ENCODE data around the gene FASN.
A peak's percentile ranks its signal among the peaks of the same experiment; 100 is the strongest.

FASN gene

DNA sequence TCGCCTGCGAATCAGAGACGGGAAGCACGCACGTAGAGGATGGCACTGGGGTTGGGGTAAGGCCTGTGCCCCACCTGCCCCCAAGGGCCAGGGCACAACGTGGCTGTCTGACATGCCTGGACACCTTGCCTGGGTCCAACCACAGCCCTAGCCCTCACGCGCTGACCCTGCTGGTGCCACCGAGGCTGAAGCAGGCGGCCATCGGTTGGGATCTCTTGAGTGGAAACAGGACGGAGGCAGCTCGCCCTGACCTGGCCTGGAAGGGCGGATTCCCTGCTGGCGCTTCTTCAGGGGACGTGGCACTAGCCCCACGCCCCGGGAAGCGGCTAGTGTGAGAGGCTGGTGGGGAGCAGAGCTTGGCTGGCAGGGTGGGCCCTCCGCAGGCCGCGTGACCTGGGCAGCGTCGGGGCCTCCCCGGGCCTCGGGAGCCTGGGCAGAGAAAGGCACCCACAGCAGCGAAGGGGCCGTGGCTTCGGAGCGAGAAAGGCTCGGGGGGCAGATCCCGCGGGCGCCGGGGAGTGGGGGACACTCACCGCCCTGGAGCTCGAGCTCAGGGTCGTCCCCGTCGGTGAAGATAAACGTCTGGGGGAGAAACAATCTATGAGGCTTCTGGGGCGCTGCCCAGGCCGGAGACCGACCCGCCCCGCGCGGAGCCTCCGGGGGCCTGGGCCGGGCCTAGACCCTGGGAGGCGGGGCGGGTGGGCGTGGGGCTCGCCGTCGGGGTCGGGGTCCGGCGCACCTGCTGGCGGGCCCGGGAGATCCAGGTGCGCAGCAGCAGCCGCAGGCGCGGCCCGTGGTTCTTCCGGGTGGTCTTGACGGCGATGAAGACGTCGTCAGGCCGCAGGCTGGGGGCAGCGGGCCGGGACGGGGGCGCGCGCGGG, 47.0 kb downstream of the FASN start:
- H3K36me3 ChIP-seq (ENCODE audit: control insufficient read depth in 1 of 2, insufficient read depth in 2 of 2, low read length in 2 of 2) = peaks cover 5 to 59% of the 10 kb centered on the region in 2 donors

GRCh38 chr17:82050152-82050760, 47.8 kb downstream of the FASN start:
- Histone ChIP-seq H3K27me3 (ENCODE audit: low read depth, low read length) (no peaks in the 10 kb centered on the region), H3K9me3 (ENCODE audit: control insufficient read depth in 1 of 2, low read length in 2 of 2) (no peaks in the 10 kb centered on the region), H3K4me1 (ENCODE audit: control insufficient read depth in 1 of 2, insufficient read depth in 2 of 2, low read length in 2 of 2) (peaks cover 0 to 29% of the 10 kb centered on the region in 2 donors), H3K27ac (ENCODE audit: low read length) (no peak overlapping the region), H3K36me3 (ENCODE audit: control insufficient read depth in 1 of 2, insufficient read depth in 2 of 2, low read length in 2 of 2) (peaks cover 5 to 52% of the 10 kb centered on the region in 2 donors), H3K4me3 (ENCODE audit: low read depth in 1 of 2, low read length in 2 of 2) (peak overlapping the region; percentile 46 to 97)

More for the DNA sequence above, 47.0 kb downstream of the FASN start:
- no peaks in the 10 kb centered on the region for H3K27me3 ChIP-seq (ENCODE audit: low read depth, low read length)
- H3K27ac ChIP-seq (ENCODE audit: low read length) = no peak overlapping the region
- no peaks in the 10 kb centered on the region for H3K9me3 ChIP-seq (ENCODE audit: control insufficient read depth in 1 of 2, low read length in 2 of 2)
- H3K4me1 ChIP-seq (ENCODE audit: control insufficient read depth in 1 of 2, insufficient read depth in 2 of 2, low read length in 2 of 2) = peaks cover 0 to 29% of the 10 kb centered on the region in 2 donors
- peak overlapping the region; percentile 46 to 97 for H3K4me3 ChIP-seq (ENCODE audit: low read depth in 1 of 2, low read length in 2 of 2)

- Histone ChIP-seq H3K9me3 (ENCODE audit: control insufficient read depth in 1 of 2, low read length in 2 of 2) (no peaks in the 10 kb centered on the region), H3K27ac (ENCODE audit: low read length) (no peak overlapping the region), H3K4me1 (ENCODE audit: control insufficient read depth in 1 of 2, insufficient read depth in 2 of 2, low read length in 2 of 2) (peaks cover 0 to 29% of the 10 kb centered on the region in 2 donors), H3K4me3 (ENCODE audit: low read depth in 1 of 2, low read length in 2 of 2) (no peak overlapping the region), H3K36me3 (ENCODE audit: control insufficient read depth in 1 of 2, insufficient read depth in 2 of 2, low read length in 2 of 2) (peaks cover 5 to 45% of the 10 kb centered on the region in 2 donors), H3K27me3 (ENCODE audit: low read depth, low read length) (no peaks in the 10 kb centered on the region)
Measured at GRCh38 chr17:82049521-82049971, 48.5 kb downstream of the FASN start.

DNA sequence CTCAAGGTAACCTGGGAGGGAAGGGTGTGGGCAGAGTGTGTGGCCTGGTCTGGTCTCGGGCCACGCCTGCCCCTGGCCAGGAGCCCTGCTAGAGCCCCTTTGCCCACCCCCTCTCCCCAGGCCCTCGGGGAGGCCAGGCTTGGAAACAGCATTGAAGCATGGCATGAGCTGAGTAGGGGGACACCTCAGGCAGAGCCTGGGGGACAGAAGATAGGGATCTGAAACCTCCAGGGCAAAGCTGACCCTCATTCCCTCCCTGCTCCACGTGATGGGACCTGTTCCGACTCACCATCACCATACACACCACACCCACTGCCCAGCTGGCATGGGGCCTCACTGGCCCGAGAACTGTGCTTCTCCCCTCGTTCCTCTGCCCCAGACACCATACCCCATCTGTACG, 48.9 kb downstream of the FASN start:
- no peak overlapping the region for H3K27ac ChIP-seq (ENCODE audit: low read length)
- peaks cover 5 to 41% of the 10 kb centered on the region in 2 donors for H3K36me3 ChIP-seq (ENCODE audit: control insufficient read depth in 1 of 2, insufficient read depth in 2 of 2, low read length in 2 of 2)
- H3K27me3 ChIP-seq (ENCODE audit: low read depth, low read length) = no peaks in the 10 kb centered on the region
- no peak overlapping the region for H3K4me3 ChIP-seq (ENCODE audit: low read depth in 1 of 2, low read length in 2 of 2)
- H3K9me3 ChIP-seq (ENCODE audit: control insufficient read depth in 1 of 2, low read length in 2 of 2) = no peaks in the 10 kb centered on the region
- peaks cover 0 to 29% of the 10 kb centered on the region in 2 donors for H3K4me1 ChIP-seq (ENCODE audit: control insufficient read depth in 1 of 2, insufficient read depth in 2 of 2, low read length in 2 of 2)

DNA sequence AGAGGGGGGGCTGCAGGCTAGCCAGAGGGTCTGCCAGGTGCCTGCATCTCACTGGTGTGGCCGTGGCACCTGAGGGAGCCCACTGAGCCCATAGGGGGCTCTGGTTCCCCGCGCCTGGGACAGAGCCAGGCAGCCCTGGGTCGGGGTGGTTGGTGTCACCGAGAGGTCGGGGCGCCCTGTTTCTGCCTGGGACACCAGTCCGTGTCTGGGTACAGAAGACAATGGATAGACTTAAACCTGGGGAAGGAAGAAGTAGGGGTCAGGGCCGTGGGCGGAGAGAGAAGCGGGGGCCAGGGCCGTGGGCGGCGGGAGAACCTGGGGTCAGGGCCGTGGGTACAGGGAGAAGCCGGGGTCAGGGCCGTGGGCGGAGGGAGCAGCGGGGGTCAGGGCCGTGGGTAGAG, 49.5 kb downstream of the FASN start:
- H3K27ac ChIP-seq (ENCODE audit: low read length) = no peak overlapping the region
- H3K27me3 ChIP-seq (ENCODE audit: low read depth, low read length) = no peaks in the 10 kb centered on the region
- no peaks in the 10 kb centered on the region for H3K9me3 ChIP-seq (ENCODE audit: control insufficient read depth in 1 of 2, low read length in 2 of 2)
- H3K4me1 ChIP-seq (ENCODE audit: control insufficient read depth in 1 of 2, insufficient read depth in 2 of 2, low read length in 2 of 2) = peaks cover 0 to 27% of the 10 kb centered on the region in 2 donors
- no peak overlapping the region for H3K4me3 ChIP-seq (ENCODE audit: low read depth in 1 of 2, low read length in 2 of 2)
- peaks cover 5 to 36% of the 10 kb centered on the region in 2 donors for H3K36me3 ChIP-seq (ENCODE audit: control insufficient read depth in 1 of 2, insufficient read depth in 2 of 2, low read length in 2 of 2)

DNA sequence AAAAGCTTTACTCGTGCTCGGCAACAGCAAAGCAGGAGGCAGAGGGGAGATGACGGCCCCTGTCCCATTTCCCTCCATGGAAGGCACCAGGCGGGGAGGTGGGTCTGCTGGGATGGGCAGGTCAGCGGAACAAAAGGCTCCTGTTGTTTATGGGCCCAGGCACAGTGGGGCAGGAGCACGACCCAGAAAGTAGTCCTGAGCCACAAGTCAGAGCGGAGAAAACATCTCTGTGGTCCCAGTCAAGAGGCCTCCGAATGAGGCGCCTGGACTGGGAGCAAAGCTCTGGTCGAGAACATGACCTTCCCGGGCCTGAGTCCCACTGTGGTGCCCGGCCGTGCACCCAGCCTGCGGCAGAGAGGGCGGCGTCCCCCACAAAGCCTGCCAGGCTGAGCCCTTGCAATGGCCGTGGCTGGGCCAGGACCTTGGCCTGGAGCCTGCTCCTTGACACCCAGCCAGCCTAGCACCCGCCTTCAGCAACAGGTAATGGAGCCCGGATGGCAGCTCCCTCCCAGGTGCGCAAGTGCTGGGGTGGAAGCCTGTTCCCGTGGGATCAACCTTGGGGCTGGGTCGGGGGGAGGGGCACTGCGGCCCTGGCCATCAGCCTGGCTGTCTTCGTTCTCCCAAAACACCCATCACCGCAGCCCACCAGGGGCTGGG, 50.0 kb downstream of the FASN start:
- peaks cover 5 to 33% of the 10 kb centered on the region in 2 donors for H3K36me3 ChIP-seq (ENCODE audit: control insufficient read depth in 1 of 2, insufficient read depth in 2 of 2, low read length in 2 of 2)
- no peak overlapping the region for H3K27ac ChIP-seq (ENCODE audit: low read length)
- H3K4me3 ChIP-seq (ENCODE audit: low read depth in 1 of 2, low read length in 2 of 2) = no peak overlapping the region
- peaks cover 0 to 22% of the 10 kb centered on the region in 2 donors for H3K4me1 ChIP-seq (ENCODE audit: control insufficient read depth in 1 of 2, insufficient read depth in 2 of 2, low read length in 2 of 2)
- H3K9me3 ChIP-seq (ENCODE audit: control insufficient read depth in 1 of 2, low read length in 2 of 2) = no peaks in the 10 kb centered on the region
- H3K27me3 ChIP-seq (ENCODE audit: low read depth, low read length) = no peaks in the 10 kb centered on the region

GRCh38 chr17:82047379-82047778, 50.7 kb downstream of the FASN start:
- Histone ChIP-seq H3K27me3 (ENCODE audit: low read depth, low read length) (no peaks in the 10 kb centered on the region), H3K9me3 (ENCODE audit: control insufficient read depth in 1 of 2, low read length in 2 of 2) (no peaks in the 10 kb centered on the region), H3K4me1 (ENCODE audit: control insufficient read depth in 1 of 2, insufficient read depth in 2 of 2, low read length in 2 of 2) (peaks cover 0 to 15% of the 10 kb centered on the region in 2 donors), H3K4me3 (ENCODE audit: low read depth in 1 of 2, low read length in 2 of 2) (no peak overlapping the region), H3K27ac (ENCODE audit: low read length) (no peak overlapping the region), H3K36me3 (ENCODE audit: control insufficient read depth in 1 of 2, insufficient read depth in 2 of 2, low read length in 2 of 2) (peaks cover 5 to 33% of the 10 kb centered on the region in 2 donors)

GRCh38 chr17:82046903-82047302, 51.1 kb downstream of the FASN start:
- Histone ChIP-seq H3K4me1 (ENCODE audit: control insufficient read depth in 1 of 2, insufficient read depth in 2 of 2, low read length in 2 of 2) (peaks cover 0 to 12% of the 10 kb centered on the region in 2 donors), H3K27me3 (ENCODE audit: low read depth, low read length) (no peaks in the 10 kb centered on the region), H3K27ac (ENCODE audit: low read length) (no peak overlapping the region), H3K4me3 (ENCODE audit: low read depth in 1 of 2, low read length in 2 of 2) (no peak overlapping the region), H3K36me3 (ENCODE audit: control insufficient read depth in 1 of 2, insufficient read depth in 2 of 2, low read length in 2 of 2) (peaks cover 5 to 33% of the 10 kb centered on the region in 2 donors), H3K9me3 (ENCODE audit: control insufficient read depth in 1 of 2, low read length in 2 of 2) (no peaks in the 10 kb centered on the region)

DNA sequence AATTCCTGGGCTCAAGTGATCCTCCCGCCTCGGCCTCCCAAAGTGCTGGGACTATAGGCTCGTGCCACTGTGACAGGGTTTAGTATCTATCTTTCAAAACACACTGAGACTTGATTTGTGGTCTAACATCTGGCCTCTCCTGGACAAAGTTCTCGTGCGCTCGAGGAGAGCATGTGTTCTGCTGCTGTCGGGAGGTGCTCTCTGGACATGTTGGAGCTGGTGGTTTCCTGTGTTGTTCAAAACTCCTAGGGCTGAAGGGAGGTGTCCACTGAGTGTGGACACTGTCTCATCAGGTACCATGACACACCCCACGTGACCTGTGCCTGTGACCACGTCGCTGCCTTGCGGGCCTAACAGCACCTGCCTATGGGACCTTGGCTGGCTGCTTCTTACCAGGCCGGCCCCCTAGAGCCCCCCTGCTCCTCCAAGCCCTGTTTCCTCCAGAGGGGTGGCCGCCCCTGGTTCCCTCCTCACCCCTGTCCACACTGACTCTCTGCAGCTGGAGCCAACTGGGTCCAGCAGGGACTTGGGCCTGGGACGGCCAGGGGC, 52.0 kb downstream of the FASN start:
- H3K4me1 ChIP-seq (ENCODE audit: control insufficient read depth in 1 of 2, insufficient read depth in 2 of 2, low read length in 2 of 2) = peaks cover 0 to 11% of the 10 kb centered on the region in 2 donors
- no peak overlapping the region for H3K4me3 ChIP-seq (ENCODE audit: low read depth in 1 of 2, low read length in 2 of 2)
- no peak overlapping the region for H3K27ac ChIP-seq (ENCODE audit: low read length)
- H3K9me3 ChIP-seq (ENCODE audit: control insufficient read depth in 1 of 2, low read length in 2 of 2) = no peaks in the 10 kb centered on the region
- no peaks in the 10 kb centered on the region for H3K27me3 ChIP-seq (ENCODE audit: low read depth, low read length)
- H3K36me3 ChIP-seq (ENCODE audit: control insufficient read depth in 1 of 2, insufficient read depth in 2 of 2, low read length in 2 of 2) = peaks cover 5 to 33% of the 10 kb centered on the region in 2 donors

DNA sequence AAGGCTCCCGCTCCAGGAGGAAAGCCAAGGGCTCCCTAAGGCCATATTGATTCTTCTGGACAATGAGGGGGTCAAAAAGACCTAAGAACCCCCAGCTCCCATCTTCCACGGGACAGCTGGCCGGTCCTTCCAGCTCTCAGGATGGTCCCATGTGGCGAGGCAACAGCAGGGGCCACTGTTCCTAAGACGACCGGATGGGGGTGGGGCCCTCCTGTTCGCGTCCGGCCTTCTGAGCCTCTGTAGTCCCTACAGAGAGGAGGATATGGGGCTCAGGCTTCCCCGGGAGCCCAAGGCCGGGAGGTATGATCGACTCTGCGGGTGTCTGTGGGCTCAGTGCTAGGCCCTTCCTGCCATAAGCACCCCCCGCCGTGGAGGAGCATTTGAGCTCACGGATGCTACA, 54.5 kb downstream of the FASN start:
- Histone ChIP-seq H3K27me3 (ENCODE audit: low read depth, low read length) (no peaks in the 10 kb centered on the region), H3K36me3 (ENCODE audit: control insufficient read depth in 1 of 2, insufficient read depth in 2 of 2, low read length in 2 of 2) (peaks cover 5 to 15% of the 10 kb centered on the region in 2 donors), H3K27ac (ENCODE audit: low read length) (no peak overlapping the region), H3K4me1 (ENCODE audit: control insufficient read depth in 1 of 2, insufficient read depth in 2 of 2, low read length in 2 of 2) (no peaks in the 10 kb centered on the region), H3K9me3 (ENCODE audit: control insufficient read depth in 1 of 2, low read length in 2 of 2) (no peaks in the 10 kb centered on the region), H3K4me3 (ENCODE audit: low read depth in 1 of 2, low read length in 2 of 2) (no peak overlapping the region)

DNA sequence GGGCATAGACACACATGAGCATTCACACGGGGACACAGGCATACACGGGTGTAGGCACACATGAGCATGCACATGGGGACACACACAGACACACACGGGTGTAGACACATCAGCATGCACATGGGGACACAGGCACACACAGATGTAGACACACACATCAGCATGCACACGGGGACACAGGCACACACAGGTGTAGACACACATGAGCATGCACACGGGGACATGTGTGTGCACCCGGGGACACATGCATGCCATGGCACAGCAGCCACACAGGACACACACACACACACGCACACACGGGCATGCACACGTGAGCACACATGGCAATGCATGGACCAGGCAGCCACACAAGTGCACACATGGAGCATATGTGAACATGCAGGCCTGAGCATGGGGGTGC, 55.4 kb downstream of the FASN start:
- Histone ChIP-seq H3K27ac (ENCODE audit: low read length) (no peak overlapping the region), H3K27me3 (ENCODE audit: low read depth, low read length) (no peaks in the 10 kb centered on the region), H3K9me3 (ENCODE audit: control insufficient read depth in 1 of 2, low read length in 2 of 2) (no peaks in the 10 kb centered on the region), H3K4me3 (ENCODE audit: low read depth in 1 of 2, low read length in 2 of 2) (no peak overlapping the region), H3K36me3 (ENCODE audit: control insufficient read depth in 1 of 2, insufficient read depth in 2 of 2, low read length in 2 of 2) (peaks cover 5 to 8% of the 10 kb centered on the region in 2 donors), H3K4me1 (ENCODE audit: control insufficient read depth in 1 of 2, insufficient read depth in 2 of 2, low read length in 2 of 2) (peaks cover 4 to 5% of the 10 kb centered on the region in 2 donors)

All from muscle layer of duodenum (tissue), 2 donors.